H9 (cell line): ENCODE results near the gene RRP9. TPM values are rescaled to one million over a fixed set of nuclear protein-coding genes. Genes with fewer than 3 reads are reported as not detected.

ENCODE experiments used
- DNase-seq: peaks from one replicate; pipeline ENCODE4 v3.0.0-alpha.2; 2017
- H2AFZ ChIP-seq: one replicate; pipeline ENCODE4 v1.6.1; 2013; ENCODE audit warnings: mild to moderate bottlenecking, low read length, control low read depth, moderate library complexity
- H2AK5ac ChIP-seq: 2 replicates; pipeline ENCODE4 v1.6.1; 2013; ENCODE audit warnings: low read length, control low read depth, mixed read lengths; ENCODE audit not compliant: insufficient read length
- H2BK120ac ChIP-seq: one replicate; pipeline ENCODE4 v1.6.1; 2013; ENCODE audit warnings: low read depth, mild to moderate bottlenecking, low read length, control low read depth, inconsistent platforms; ENCODE audit not compliant: poor library complexity, severe bottlenecking
- H2BK12ac ChIP-seq: 2 replicates; pipeline ENCODE4 v1.6.1; 2013; ENCODE audit warnings: low read length, control low read depth, mixed read lengths, low read depth; ENCODE audit not compliant: insufficient read length
- H2BK15ac ChIP-seq: 2 replicates; pipeline ENCODE4 v1.6.1; 2013; ENCODE audit warnings: low read depth, low read length, control low read depth
- H2BK20ac ChIP-seq: one replicate; pipeline ENCODE4 v1.6.1; 2013; ENCODE audit warnings: low read depth, mild to moderate bottlenecking, low read length, control low read depth, inconsistent platforms; ENCODE audit not compliant: poor library complexity, severe bottlenecking
- H2BK5ac ChIP-seq: 2 replicates; pipeline ENCODE4 v1.6.1; 2013; ENCODE audit warnings: low read length, control low read depth, mixed read lengths; ENCODE audit not compliant: insufficient read length
- H3K14ac ChIP-seq: 2 replicates; pipeline ENCODE4 v1.6.1; 2013; ENCODE audit warnings: low read length, control low read depth; ENCODE audit not compliant: insufficient read depth
- H3K18ac ChIP-seq: 2 replicates; pipeline ENCODE4 v1.6.1; 2013; ENCODE audit warnings: low read depth, mild to moderate bottlenecking, mixed read lengths, low read length, control low read depth; ENCODE audit not compliant: insufficient read length
- H3K23ac ChIP-seq: 2 replicates; pipeline ENCODE4 v1.6.1; 2013; ENCODE audit warnings: low read length, control low read depth, mixed read lengths, low read depth; ENCODE audit not compliant: insufficient read length
- H3K23me2 ChIP-seq: 2 replicates; pipeline ENCODE4 v1.6.1; 2013; ENCODE audit warnings: low read depth, mild to moderate bottlenecking, mixed read lengths, low read length, control low read depth; ENCODE audit not compliant: insufficient read length, poor library complexity, severe bottlenecking
- H3K27ac ChIP-seq: 2 replicates; pipeline ENCODE4 v1.5.1; 2013; ENCODE audit warnings: low read length, control low read depth, mixed read lengths, low read depth; ENCODE audit not compliant: insufficient read length
- H3K27me3 ChIP-seq: 2 replicates; pipeline ENCODE4 v1.6.1; 2013; ENCODE audit warnings: low read length, control low read depth, inconsistent platforms; ENCODE audit not compliant: insufficient read depth
- H3K4ac ChIP-seq: 2 replicates; pipeline ENCODE4 v1.6.1; 2013; ENCODE audit warnings: low read depth, mild to moderate bottlenecking, control low read depth, inconsistent platforms, low read length, moderate library complexity
- H3K4me1 ChIP-seq: 2 replicates; pipeline ENCODE4 v1.6.1; 2013; ENCODE audit warnings: low read length, control low read depth, inconsistent platforms; ENCODE audit not compliant: insufficient read depth
- H3K4me2 ChIP-seq: 2 replicates; pipeline ENCODE4 v1.6.1; 2013; ENCODE audit warnings: low read length, control low read depth, mixed read lengths; ENCODE audit not compliant: insufficient read length, insufficient read depth
- H3K56ac ChIP-seq: 2 replicates; pipeline ENCODE4 v1.6.1; 2013; ENCODE audit warnings: low read depth, mild to moderate bottlenecking, mixed read lengths, low read length, control low read depth; ENCODE audit not compliant: insufficient read length
- H3K79me1 ChIP-seq: 2 replicates; pipeline ENCODE4 v1.6.1; 2013; ENCODE audit warnings: low read depth, mild to moderate bottlenecking, moderate library complexity, low read length, control low read depth, inconsistent platforms; ENCODE audit not compliant: insufficient read depth, poor library complexity, severe bottlenecking
- H3K79me2 ChIP-seq: 2 replicates; pipeline ENCODE4 v1.6.1; 2013; ENCODE audit warnings: low read length, control low read depth, inconsistent platforms; ENCODE audit not compliant: insufficient read depth
- H3K9ac ChIP-seq: 2 replicates; pipeline ENCODE4 v1.6.1; 2013; ENCODE audit warnings: low read length, control low read depth, mixed read lengths; ENCODE audit not compliant: insufficient read length; ENCODE audit errors: extremely low read depth
- H3K9me3 ChIP-seq: one replicate; pipeline ENCODE4 v1.6.1; 2013; ENCODE audit warnings: low read depth, low read length, inconsistent platforms; ENCODE audit not compliant: control insufficient read depth
- H3T11ph ChIP-seq: one replicate; pipeline ENCODE4 v1.6.1; 2013; ENCODE audit warnings: mild to moderate bottlenecking, low read length, control low read depth, inconsistent platforms
- H4K20me1 ChIP-seq: one replicate; pipeline ENCODE4 v1.6.1; 2013; ENCODE audit not compliant: control insufficient read depth, insufficient read length, insufficient read depth
- H4K5ac ChIP-seq: 2 replicates; pipeline ENCODE4 v1.6.1; 2013; ENCODE audit warnings: low read depth, mild to moderate bottlenecking, mixed read lengths, low read length, control low read depth; ENCODE audit not compliant: insufficient read length
- H4K8ac ChIP-seq: replicated peaks from 2 replicates; pipeline ENCODE4 v1.6.1; 2013; ENCODE audit warnings: low read length, control low read depth, mixed read lengths, low read depth; ENCODE audit not compliant: insufficient read length
- H4K91ac ChIP-seq: 2 replicates; pipeline ENCODE4 v1.6.1; 2013; ENCODE audit warnings: low read depth, mild to moderate bottlenecking, moderate library complexity, mixed read lengths, low read length, control low read depth; ENCODE audit not compliant: insufficient read length
- H3K27ac Mint-ChIP-seq, 3 experiments: 2 replicates in 2 of 3; 3 replicates in 1 of 3; pipeline ENCODE4 v1.8.0; 2020 to 2021; ENCODE audit warnings: mixed read lengths in 3 of 3, mild to moderate bottlenecking in 1 of 3, moderate library complexity in 1 of 3
- H3K27me3 Mint-ChIP-seq: 2 replicates; pipeline ENCODE4 v1.8.0; 2021; ENCODE audit warnings: low read depth, mild to moderate bottlenecking, moderate library complexity, mixed read lengths
- H3K36me3 Mint-ChIP-seq, 3 experiments: 2 replicates in 2 of 3; 3 replicates in 1 of 3; pipeline ENCODE4 v1.8.0; 2020 to 2021; ENCODE audit warnings: low read depth in 3 of 3, mixed read lengths in 3 of 3; ENCODE audit not compliant: insufficient read depth in 1 of 3
- H3K4me1 Mint-ChIP-seq, 2 experiments: 2 replicates each; pipeline ENCODE4 v1.8.0; 2020; ENCODE audit warnings: mixed read lengths in 2 of 2
- H3K4me3 Mint-ChIP-seq, 2 experiments: 2 replicates in 1 of 2; 3 replicates in 1 of 2; pipeline ENCODE4 v1.8.0; 2020 to 2021; ENCODE audit warnings: mild to moderate bottlenecking in 2 of 2, mixed read lengths in 2 of 2, moderate library complexity in 1 of 2
- H3K9me3 Mint-ChIP-seq, 2 experiments: 2 replicates in 1 of 2; 3 replicates in 1 of 2; pipeline ENCODE4 v1.8.0; 2020; ENCODE audit warnings: mild to moderate bottlenecking in 2 of 2, mixed read lengths in 2 of 2, moderate library complexity in 1 of 2
- CTCF ChIP-seq: fragments of 200-600 bp; sonication (generic); conservative IDR thresholded peaks from 3 replicates; pipeline ENCODE4 v1.8.0; 2021; ENCODE audit warnings: antibody characterized with exemption, mild to moderate bottlenecking
- WGBS: extraction: QIAGEN DNeasy Blood & Tissue Kit; methylation state at CpG from one replicate; pipeline ENCODE4 v1.1.7; 2013; ENCODE audit warnings: missing lambda C conversion rate, low lambda C conversion rate, mixed read lengths; ENCODE audit not compliant: insufficient read length; ENCODE audit errors: extremely low coverage; 5-methylcytosine and 5-hydroxymethylcytosine counted together
- total RNA-seq: library from RNA; stranded (reverse); gene quantifications from 2 replicates; pipeline ENCODE4 v1.2.1, GENCODE V29; 2021

The RRP9 gene
- total RNA-seq, 1 experiment from 2014 or later: 64.0 TPM

- no peak overlapping the region for H3K56ac ChIP-seq
- H3K79me2 ChIP-seq: peaks cover 1% of the 10 kb centered on the region; the same call in 1 of the 2 replicates
- no peak overlapping the region for H3T11ph ChIP-seq
- H2BK15ac ChIP-seq: no peak overlapping the region
- no peak for TF ChIP-seq CTCF
- WGBS: no CpG with 5 or more reads among the region's 14 CpGs
- no peak overlapping the region for H3K14ac ChIP-seq
- no peak overlapping the region for H3K27ac Mint-ChIP-seq
- H2AFZ ChIP-seq: no peak overlapping the region
- H4K5ac ChIP-seq: no peak overlapping the region
- H2AK5ac ChIP-seq: no peak overlapping the region
- no peak overlapping the region for H3K18ac ChIP-seq
- H3K9ac ChIP-seq: no peak overlapping the region
- H3K4me1 ChIP-seq: no peaks in the 10 kb centered on the region
- H3K9me3 Mint-ChIP-seq: no peaks in the 10 kb centered on the region
- H3K4ac ChIP-seq: no peak overlapping the region
- no peaks in the 10 kb centered on the region for H3K27me3 ChIP-seq
- peaks cover 6 to 7% of the 10 kb centered on the region in 2 experiments; a peak in 3 of 4 replicates for H3K4me1 Mint-ChIP-seq
- H3K23me2 ChIP-seq: peaks cover 12% of the 10 kb centered on the region
- peaks cover 3% of the 10 kb centered on the region for H3K79me1 ChIP-seq
- no peak overlapping the region for H3K4me3 Mint-ChIP-seq
- no peak overlapping the region for H2BK12ac ChIP-seq
- no peaks in the 10 kb centered on the region for H3K36me3 Mint-ChIP-seq
- DNase-seq: no peak
- H2BK5ac ChIP-seq: no peak overlapping the region
- no peaks in the 10 kb centered on the region for H3K9me3 ChIP-seq
- H2BK20ac ChIP-seq: no peak overlapping the region
- H2BK120ac ChIP-seq: no peak overlapping the region
- H4K8ac ChIP-seq: no peak overlapping the region
- H3K4me2 ChIP-seq: no peak overlapping the region
- no peak overlapping the region for H3K23ac ChIP-seq
- peaks cover 83% of the 10 kb centered on the region for H3K27me3 Mint-ChIP-seq
- no peak overlapping the region for H3K27ac ChIP-seq
- peaks cover 6% of the 10 kb centered on the region for H4K20me1 ChIP-seq
- H4K91ac ChIP-seq: no peak overlapping the region
These were observed 4.4 kb upstream of the RRP9 start for GRCh38 chr3:51945926-51946705.
